Transverse colon (tissue), 4 donors: ENCODE results near the gene BCAS1.

Source experiments
- POLR2A ChIP-seq: fragments of 450-650 bp; IDR thresholded peaks from one replicate; pipeline ENCODE4 v1.6.1; 2016; ENCODE audit warnings: antibody characterized with exemption, mild to moderate bottlenecking, moderate library complexity
- POLR2AphosphoS5 ChIP-seq, 3 donors: sonication (generic); formaldehyde crosslinking; IDR thresholded peaks; one replicate each; pipeline ENCODE4 v1.6.1; 2016; ENCODE audit warnings: antibody characterized with exemption in 3 of 3
- TF ChIP-seq, protein P1 (sequence below), 5 experiments: fragments of 200-600 bp in 3 of 5; fragments of 450-650 bp in 2 of 5; sonication (generic) in 3 of 5; IDR thresholded peaks; 1 replicate in 2 of 5; 2 replicates in 3 of 5; pipeline ENCODE4 v1.5.1; 2016 to 2017; ENCODE audit warnings: antibody characterized with exemption in 5 of 5, inconsistent platforms in 3 of 5, mild to moderate bottlenecking in 2 of 5, moderate library complexity in 1 of 5

DNA sequence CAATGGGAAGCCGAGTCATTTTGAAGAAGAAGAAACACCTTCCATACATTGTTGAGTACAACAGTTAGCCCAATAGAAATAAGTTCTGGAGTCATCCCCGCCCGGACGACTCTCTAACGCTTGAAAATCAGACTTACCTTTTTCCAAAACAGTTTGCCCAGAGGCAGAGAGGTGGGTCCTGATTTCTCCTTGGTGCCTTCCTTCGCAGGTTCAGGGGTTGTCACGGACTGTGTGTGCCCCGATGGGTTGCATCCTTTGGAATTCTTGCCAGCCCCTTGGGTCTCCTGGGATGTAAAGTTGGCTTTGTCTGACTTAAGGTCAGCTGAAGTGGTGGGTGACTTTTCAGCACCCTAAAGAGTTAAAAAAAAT lies 85.3 kb downstream of the BCAS1 start:
- TF ChIP-seq, protein P1, sequence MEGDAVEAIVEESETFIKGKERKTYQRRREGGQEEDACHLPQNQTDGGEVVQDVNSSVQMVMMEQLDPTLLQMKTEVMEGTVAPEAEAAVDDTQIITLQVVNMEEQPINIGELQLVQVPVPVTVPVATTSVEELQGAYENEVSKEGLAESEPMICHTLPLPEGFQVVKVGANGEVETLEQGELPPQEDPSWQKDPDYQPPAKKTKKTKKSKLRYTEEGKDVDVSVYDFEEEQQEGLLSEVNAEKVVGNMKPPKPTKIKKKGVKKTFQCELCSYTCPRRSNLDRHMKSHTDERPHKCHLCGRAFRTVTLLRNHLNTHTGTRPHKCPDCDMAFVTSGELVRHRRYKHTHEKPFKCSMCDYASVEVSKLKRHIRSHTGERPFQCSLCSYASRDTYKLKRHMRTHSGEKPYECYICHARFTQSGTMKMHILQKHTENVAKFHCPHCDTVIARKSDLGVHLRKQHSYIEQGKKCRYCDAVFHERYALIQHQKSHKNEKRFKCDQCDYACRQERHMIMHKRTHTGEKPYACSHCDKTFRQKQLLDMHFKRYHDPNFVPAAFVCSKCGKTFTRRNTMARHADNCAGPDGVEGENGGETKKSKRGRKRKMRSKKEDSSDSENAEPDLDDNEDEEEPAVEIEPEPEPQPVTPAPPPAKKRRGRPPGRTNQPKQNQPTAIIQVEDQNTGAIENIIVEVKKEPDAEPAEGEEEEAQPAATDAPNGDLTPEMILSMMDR (IDR thresholded peaks at IDR 0.05) = no peak
- no peak for TF ChIP-seq POLR2A
- no peak for TF ChIP-seq POLR2AphosphoS5 (IDR thresholded peaks at IDR 0.05)
